NCI-H2227 treated with DMSO at 0.1 percent for 48 hours (cell line): Measurements from ENCODE around the gene TOMM20.
"Not testable (repeated sequence)": the region's sequence is repeated elsewhere in the genome, so short reads cannot be mapped to it uniquely, and the experiment has no call there.

Experiments
- DNase-seq: peaks from one replicate; lab custom pipeline; 2025; lab: John Stamatoyannopoulos, UW

The TOMM20 gene

DNA sequence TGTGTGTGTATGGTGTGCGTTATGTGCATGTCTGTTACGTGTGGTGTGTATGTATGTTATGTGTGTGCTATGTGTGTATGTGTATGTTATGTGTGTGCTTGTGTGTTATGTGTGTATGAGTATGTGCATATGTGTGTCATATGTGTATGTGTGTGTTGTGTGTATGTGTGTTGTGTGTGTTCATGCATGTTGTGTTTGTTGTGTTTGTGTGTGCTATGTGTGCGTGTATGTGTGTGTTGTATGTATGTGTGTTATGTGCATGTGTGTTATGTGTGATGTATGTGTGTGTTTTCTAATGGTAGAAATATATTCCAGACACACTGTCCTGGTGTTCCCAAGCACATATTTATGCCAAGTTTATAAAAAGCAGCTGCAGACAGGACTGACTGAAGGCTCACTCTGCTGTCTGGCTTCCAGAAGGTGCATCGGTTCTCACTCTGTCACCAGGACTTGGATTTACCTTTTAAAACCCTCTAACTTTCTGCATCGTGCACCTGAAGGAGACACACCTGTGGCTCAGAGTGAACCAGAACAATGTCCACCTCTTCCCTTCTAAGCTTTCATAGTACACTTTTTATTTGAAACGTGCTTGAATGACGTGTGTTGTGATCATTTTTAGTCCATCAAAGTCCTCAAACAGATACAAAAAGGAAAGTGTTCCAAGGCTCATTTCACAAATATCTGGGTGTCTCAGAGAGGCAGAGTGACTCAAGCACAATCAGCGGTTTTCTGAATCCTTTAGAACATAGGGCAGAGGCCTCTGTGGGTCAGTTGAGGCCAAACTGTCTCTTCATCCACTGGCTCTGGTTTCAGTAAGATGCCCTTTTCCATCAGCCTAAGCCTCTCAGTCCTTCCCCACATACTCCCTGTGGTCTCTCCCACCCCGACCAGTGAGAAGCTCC is 49.9 kb downstream of the TOMM20 start:
- DNase-seq: no peak

DNA sequence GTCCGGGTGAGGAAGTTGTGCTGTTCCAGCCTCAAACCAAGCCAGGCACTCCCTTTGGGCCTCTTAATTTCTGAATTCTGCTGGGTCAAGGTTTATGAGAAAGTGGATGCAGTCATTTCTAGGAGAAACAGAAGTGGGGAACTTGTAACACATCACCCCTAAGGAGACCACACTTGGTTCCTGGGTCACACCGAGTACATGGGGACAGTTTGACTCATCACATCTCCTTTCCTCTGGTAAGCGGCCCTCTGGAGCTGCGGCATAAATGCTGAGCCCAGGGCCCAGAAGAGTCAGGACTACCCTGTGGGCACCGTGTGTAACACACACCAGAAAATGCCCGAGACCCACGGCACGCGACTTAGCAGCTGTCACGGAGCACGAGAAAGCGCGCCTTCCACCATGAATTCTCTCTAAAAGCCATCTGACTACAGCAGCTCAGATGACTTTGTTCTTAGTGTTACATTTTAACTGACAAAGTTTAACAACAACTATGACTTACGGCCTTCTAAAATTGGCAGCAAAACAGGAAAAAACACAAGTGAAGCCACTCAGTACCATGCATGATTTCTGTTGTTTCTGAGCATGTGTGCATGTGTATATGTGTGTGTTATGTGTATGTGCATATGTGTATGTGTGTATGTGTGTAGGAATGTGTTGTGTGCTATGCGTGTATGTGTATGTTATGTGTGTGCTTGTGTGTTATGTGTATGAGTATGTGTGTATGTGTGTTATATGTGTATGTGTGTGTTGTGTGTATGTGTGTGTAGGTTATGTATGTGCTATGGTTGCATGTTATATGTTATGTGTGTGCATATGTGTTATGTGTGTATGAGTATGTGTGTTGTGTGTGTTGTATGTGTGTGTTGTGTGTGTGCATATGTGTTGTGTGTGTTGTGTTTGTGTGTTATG is 50.8 kb downstream of the TOMM20 start:
- no peak for DNase-seq

DNA sequence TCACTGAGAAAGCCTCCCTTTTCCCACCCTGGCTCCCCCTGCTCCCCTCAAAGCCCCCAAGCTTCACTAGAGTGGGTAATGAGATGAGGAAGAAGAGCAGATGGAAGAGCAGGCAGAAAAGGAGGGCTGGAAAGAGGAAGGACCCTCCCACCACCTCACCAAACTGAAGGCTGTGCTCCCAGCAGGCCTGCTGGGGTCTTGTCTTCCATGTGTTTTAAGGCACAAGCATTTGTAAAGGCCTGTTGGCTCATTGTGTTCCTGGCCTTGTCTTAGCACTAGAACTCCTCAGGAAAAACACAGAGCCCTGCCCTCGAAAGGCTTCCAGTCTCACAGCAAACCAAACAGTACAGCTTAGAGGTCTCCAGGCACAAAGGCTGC is 51.5 kb downstream of the TOMM20 start:
- no peak for DNase-seq

DNA sequence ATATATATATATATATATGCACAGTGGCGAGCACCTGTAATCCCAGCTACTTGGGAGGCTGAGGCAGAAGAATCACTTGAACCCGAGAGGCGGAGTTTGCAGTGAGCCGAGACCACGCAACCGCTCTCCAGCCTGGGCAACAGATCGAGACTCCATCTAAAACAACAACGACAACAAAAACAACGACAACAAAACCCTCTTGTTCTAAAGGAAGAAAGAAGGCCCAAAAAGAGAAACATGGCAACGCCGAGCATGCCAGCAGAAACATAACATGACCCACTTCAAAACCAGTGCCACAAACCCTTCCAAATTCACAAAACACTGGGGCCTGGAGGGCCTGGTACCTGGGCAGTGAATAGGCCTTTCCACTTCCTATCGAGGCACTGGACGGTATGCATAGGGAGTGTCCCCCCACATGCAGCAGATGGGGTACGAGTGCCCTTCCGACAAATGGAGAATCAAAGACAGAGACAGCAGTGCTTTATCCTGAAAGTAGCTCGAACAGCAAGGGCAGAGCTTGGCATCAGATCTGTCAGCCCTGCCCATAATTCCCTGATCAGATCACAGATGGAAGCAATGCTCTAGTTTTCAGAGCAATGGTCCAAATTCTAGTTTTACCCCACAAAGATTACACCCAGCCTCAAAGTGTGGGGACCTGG is 52.0 kb downstream of the TOMM20 start:
- no peak for DNase-seq

GRCh38 chr1:235075777-235076308 is 52.8 kb downstream of the TOMM20 start:
- DNase-seq: no peak

DNA sequence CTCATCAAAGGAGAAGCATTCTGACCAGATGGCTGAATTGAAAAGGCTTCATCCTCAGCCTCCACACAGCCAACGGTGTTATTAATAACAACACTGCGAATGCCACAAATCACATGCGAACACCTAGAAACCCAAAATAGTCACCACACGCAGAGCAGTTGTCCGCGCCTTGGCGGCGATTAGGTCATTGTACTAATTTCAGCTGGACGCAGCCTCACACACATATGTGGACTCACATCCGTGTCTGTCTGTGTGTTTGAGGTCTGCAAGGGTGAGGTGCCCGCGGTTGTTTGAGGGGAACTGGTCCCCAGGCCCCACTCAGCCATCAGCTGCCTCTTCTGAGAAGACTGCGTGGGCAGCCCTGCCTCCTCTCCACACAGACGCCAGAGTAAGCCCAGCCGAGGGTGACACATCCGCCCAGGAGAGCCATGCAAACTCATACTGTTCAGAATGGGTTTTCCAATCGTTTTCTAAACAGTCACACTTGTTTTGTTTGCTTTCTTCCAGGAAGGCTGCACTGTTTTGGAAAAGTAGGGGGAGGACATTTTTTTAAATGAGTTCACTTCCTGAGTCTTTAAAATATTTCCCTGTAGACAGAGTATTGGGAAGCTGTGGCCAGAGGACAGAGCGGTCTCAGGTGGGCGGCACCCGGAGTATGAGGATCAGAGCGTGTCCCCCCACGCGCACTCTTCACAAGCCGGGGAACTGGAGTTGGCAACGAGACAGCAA is 53.4 kb downstream of the TOMM20 start:
- peak; percentile 79 for DNase-seq

GRCh38 chr1:235074523-235075047 is 54.1 kb downstream of the TOMM20 start:
- peak; percentile 82 for DNase-seq

DNA sequence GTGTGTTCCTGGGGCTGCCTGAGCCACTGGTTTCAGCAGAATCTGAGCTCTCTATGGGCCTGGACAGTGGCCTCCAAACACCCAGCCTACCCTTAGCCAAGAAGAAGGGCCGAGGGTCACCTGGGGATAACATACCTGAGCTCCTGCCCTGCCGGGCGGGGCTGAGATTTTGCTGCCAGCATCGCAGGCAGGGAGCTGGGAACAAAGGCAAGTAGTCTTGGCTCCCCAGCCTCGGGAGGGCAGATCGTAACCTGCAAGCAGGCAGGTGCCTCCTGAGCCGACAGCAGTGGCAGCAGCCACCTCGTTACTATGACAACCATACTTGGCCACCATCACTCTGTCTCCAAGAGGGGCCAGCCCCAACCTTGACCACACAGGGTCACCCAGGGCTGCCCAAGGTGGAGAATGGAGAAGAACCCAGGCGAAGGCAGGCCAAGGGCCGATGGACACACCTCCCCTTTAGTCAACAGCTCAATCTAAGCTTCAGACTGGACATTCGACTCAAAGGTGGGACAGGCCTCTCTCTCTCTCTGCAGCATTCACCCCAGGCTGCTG is 54.6 kb downstream of the TOMM20 start:
- DNase-seq: no peak

- no peak for DNase-seq
Observed at GRCh38 chr1:235073331-235073967, 55.2 kb downstream of the TOMM20 start.

DNA sequence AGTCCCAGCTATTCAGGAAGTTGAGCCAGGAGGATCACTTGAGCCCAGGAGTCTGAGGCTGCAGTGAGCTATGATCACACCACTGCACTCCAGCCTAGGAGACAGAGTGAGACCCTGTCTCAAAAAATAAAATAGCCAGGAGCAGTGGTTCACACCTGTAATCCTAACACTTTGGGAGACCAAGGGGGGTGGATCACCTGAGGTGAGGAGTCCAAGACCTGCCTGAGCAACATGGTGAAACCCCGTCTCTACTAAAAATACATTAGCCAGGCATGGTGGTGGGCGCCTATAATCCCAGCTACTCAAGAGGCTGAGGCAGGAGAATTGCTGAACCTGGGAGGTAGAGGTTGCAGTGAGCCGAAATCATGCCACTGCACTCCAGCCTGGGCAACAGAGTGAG is 56.1 kb downstream of the TOMM20 start:
- not testable (repeated sequence) for DNase-seq

- DNase-seq: no peak
Observed at GRCh38 chr1:235072096-235072495, 56.5 kb downstream of the TOMM20 start.

DNA sequence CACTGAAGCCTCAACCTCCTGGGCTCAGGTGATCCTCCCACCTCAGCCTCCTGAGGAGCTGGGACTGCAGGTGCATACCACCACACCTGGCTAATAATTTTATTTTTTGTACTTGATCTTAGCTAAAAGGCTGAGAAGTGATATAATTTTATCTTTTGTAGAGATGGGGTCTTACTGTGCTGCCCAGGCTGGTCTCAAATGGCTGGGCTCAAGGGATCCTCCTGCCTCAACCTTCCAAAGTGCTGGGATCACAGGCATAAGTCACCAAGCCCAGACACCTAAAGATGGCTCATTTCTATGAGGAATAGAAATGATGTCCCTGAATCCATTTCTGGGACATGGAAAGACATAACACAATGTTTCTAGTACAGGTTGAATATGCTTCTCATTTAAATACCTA is 57.8 kb downstream of the TOMM20 start:
- DNase-seq: no peak

DNA sequence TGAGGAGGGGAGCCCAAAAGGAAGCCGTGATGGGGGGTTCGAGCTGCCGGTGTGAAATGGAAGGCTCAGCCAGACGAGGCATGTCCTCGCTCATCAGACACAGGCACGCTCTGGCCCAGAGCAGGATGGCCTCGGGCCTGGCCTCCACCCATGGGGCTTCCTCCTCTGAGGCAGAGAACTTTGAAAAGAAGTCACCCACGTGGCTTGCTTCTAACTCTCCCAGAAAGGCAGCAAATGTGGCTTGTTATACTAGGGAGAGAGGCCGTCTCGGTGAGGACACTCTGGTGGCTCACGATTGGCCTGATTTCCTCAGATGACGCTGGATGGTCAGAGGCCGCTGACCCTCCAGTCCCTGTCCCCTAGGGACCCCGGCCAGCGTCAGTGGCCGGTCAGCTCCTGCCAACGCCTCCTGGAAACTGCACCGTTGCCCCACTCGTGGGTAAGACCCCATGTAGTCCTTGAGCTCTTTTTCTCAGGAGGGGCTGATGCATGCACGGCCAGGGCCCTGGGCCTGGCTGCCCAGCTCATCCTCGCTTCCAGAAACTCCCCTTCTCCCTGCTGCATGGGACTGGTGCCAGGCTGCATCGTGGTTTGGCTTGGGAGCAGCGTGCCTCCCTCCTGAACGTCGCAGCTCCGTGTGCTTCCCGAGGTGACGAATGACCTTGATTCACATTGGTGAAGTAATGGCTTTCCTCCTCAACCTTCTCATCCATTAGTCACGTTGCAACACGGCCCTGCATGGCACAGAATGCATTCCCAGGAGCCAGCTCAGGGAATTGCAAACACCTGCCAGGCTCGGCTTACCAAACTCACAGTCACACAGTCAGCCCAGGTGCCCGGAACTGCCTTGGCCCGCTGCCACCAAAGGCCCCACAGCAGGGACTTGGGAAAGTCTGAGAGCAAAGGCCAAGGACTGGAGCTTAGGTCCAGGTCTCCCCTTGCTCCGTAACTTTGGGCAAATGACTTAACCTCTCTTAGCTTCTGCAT is 58.8 kb downstream of the TOMM20 start:
- DNase-seq: no peak

DNA sequence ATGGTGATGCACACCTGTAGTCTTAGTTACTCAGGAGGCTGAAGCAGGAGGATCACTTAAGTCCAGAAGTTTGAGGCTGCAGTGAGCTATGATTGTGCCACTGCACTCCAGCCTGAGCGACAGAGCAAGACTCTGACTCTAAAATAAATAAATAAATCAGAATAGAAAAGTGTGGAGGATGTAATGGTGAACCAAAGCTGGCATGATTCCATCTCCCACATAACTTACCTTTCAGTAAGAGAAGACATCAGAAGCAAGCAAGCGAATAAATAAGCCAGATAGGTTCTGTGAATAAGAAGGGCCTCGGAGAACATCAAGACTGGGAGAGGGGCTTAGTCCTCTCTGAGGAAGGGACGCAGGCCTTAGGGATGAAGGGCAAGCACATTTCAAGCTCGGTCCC is 59.5 kb downstream of the TOMM20 start:
- DNase-seq: no peak

DNA sequence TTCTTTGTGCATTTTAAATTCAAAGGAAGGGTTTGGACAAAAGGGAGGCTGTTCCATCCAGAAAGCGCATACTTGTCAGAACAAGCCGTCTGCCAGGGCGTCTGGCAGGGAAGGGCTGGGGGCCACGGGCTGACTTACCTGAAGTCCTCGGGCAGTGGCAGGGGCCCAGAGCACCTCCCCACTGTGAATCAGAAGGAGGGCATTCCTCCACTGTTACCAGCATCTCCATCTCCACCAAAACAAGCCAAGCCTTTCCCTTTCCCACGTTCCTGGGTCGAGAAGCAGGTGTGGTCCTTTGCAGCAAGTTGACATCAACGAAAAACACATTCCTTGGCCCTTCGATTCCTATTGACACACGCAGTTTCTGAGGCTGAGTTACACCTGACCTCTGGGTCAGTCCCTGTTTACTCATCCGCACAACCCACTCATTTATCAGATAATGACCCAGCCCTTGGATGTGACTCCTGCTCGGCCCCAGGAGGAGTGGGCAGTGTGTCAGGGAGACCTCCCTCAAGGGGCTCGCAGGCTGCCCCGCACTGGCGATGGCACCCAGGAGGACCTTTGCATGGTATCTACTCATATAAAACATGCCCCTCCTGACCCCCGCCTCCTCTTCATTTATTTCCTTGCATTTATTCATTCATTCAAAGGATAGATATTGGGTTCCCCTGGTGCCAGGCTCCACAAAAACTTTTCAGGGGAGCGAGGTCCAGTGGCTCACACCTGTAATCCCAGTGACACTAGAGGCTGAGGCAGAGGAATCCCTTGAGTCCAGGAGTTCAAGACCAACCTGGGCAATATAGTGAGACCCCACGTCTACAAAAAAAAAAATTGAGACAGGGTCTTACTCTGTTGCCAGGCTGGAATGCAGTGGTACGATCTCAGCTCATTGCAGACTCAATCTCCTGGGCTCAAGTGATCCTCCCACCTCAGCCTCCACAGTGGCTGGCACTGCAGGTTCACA is 60.2 kb downstream of the TOMM20 start:
- no peak for DNase-seq

GRCh38 chr1:235067396-235068157 is 61.1 kb downstream of the TOMM20 start:
- DNase-seq: peak; percentile 23

- DNase-seq: no peak
Observed at GRCh38 chr1:235063068-235063765, 65.4 kb downstream of the TOMM20 start.
